Measurements from ENCODE around the gene PXMP2. TPM values are rescaled to one million over a fixed set of nuclear protein-coding genes. Genes with fewer than 3 reads are reported as not detected.

PXMP2 gene
- total RNA-seq, 1 experiment from 2014 or later: 17.8 TPM

DNA sequence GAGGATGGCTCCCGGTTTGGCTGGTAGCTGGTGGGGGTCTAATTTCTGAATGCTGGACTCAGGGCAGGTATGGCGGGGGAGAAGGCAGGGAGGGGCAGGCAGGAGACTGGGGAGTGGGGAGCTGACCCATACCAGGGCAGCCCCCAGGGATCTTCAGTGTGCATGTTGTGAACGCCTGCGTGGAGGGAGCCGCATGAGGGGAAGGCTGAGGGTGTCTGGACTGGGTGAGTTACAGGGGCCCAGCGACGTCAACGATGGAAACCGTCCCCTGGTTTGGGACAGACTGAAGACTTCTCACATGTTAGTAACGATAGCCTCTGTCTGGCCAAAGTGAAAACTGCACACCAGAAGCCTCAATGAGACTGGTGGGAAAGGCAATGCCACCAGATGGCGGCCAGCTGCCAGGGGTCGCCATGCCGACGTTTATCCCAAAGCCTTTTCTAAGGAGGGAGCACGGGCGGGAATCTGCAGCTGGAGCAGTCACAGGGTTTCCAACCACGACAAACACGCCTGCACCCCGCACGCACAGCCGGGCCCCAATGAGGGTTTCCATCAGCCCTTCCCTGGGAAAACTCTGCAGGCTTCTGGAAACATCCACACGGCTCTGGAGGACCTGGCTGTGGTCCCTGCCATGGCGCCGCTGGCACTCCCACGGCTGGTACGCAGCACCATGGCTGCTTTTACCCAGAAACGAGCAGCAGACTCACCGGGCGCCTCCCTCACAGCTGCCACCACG lies 37.3 kb downstream of the PXMP2 start:
- no peak overlapping the region for H3K23ac ChIP-seq (ENCODE audit: insufficient read length, low read depth, low read length)
- no peaks in the 10 kb centered on the region for H3K4me1 ChIP-seq (ENCODE audit: insufficient read depth, low read length)
- no peaks in the 10 kb centered on the region for H3K9me3 ChIP-seq (ENCODE audit: control insufficient read depth, low read depth, low read length)
- no peak overlapping the region for H3K27ac ChIP-seq (ENCODE audit: insufficient read length, low read depth, low read length)
- H4K5ac ChIP-seq (ENCODE audit: insufficient read length, low read depth, low read length): no peak overlapping the region
- Mint-ChIP-seq H3K27me3 (ENCODE audit: low read depth) (no peaks in the 10 kb centered on the region; the same call in 1 of the 2 replicates), H3K9me3 (peaks cover 5 to 9% of the 10 kb centered on the region in 2 experiments), H3K36me3 (ENCODE audit: insufficient read depth in 1 of 3, low read depth in 3 of 3) (peaks cover 55 to 93% (median 76%) of the 10 kb centered on the region in 3 experiments), H3K4me3 (no peak overlapping the region), H3K4me1 (no peaks in the 10 kb centered on the region), H3K27ac (peak overlapping the region; percentile 68 to 82 (median 79); a peak in 4 of 7 replicates)
- no peaks in the 10 kb centered on the region for H3K27me3 ChIP-seq (ENCODE audit: insufficient read depth, low read length)
- no CpG with 5 or more reads among the region's 30 CpGs for WGBS (ENCODE audit: extremely low coverage, insufficient read length, low lambda C conversion rate)
- H2BK120ac ChIP-seq (ENCODE audit: low read depth, low read length, poor library complexity, severe bottlenecking): no peak overlapping the region
- no peak overlapping the region for H2BK15ac ChIP-seq (ENCODE audit: low read depth, low read length)
- no peak overlapping the region for H3K4me2 ChIP-seq (ENCODE audit: insufficient read depth, insufficient read length, low read length)
- no peaks in the 10 kb centered on the region for H3K79me2 ChIP-seq (ENCODE audit: insufficient read depth, low read length)
- no peaks in the 10 kb centered on the region for H3K23me2 ChIP-seq (ENCODE audit: insufficient read length, low read depth, low read length, poor library complexity, severe bottlenecking)
- H3T11ph ChIP-seq (ENCODE audit: low read length): no peak overlapping the region
- H2AK5ac ChIP-seq (ENCODE audit: insufficient read length, low read length): no peak overlapping the region
- no peak overlapping the region for H2AFZ ChIP-seq (ENCODE audit: low read length)
- no peak for TF ChIP-seq CTCF (conservative IDR thresholded peaks at IDR 0.05)
- no peak overlapping the region for H2BK12ac ChIP-seq (ENCODE audit: insufficient read length, low read depth, low read length)
- H3K14ac ChIP-seq (ENCODE audit: insufficient read depth, low read length): no peak overlapping the region
- H2BK20ac ChIP-seq (ENCODE audit: low read depth, low read length, poor library complexity, severe bottlenecking): no peak overlapping the region
- H3K18ac ChIP-seq (ENCODE audit: insufficient read length, low read depth, low read length): no peak overlapping the region
- H3K56ac ChIP-seq (ENCODE audit: insufficient read length, low read depth, low read length): no peak overlapping the region
- H3K4ac ChIP-seq (ENCODE audit: low read depth, low read length): no peak overlapping the region
- no peaks in the 10 kb centered on the region for H3K79me1 ChIP-seq (ENCODE audit: insufficient read depth, low read depth, low read length, poor library complexity, severe bottlenecking)
- H4K91ac ChIP-seq (ENCODE audit: insufficient read length, low read depth, low read length): no peak overlapping the region
- H4K20me1 ChIP-seq (ENCODE audit: control insufficient read depth, insufficient read depth, insufficient read length): no peaks in the 10 kb centered on the region
- H4K8ac ChIP-seq (replicated peaks; ENCODE audit: insufficient read length, low read depth, low read length): no peak overlapping the region
- no peak overlapping the region for H2BK5ac ChIP-seq (ENCODE audit: insufficient read length, low read length)
- DNase-seq: no peak
- no peak overlapping the region for H3K9ac ChIP-seq (ENCODE audit: extremely low read depth, insufficient read length, low read length)

All from H9 (cell line).